HG02970 (cell line): ENCODE results near the gene TRIM27.
"Not testable (repeated sequence)": the region's sequence is repeated elsewhere in the genome, so short reads cannot be mapped to it uniquely, and the experiment has no call there.

ENCODE experiments used
- ATAC-seq: cut with Tn5 transposase; IDR thresholded peaks from one replicate; pipeline ENCODE4 v1.9.1; 2021; ENCODE audit warnings: mild to moderate bottlenecking, moderate library complexity, moderate number of reproducible peaks; ENCODE audit not compliant: unreplicated experiment, low FRiP score

Gene TRIM27

GRCh38 chr6:28943223-28943556 lies 19.4 kb upstream of the TRIM27 start:
- ATAC-seq = no peak

GRCh38 chr6:28941684-28942448 lies 18.1 kb upstream of the TRIM27 start:
- ATAC-seq = no peak

- ATAC-seq = peak; percentile 56
These were observed 17.3 kb upstream of the TRIM27 start for GRCh38 chr6:28940858-28941683.

- peak; percentile 14 for ATAC-seq
These were observed 16.6 kb upstream of the TRIM27 start for GRCh38 chr6:28940294-28940857.

- ATAC-seq = no peak
These were observed 9.3 kb upstream of the TRIM27 start for GRCh38 chr6:28933069-28933468.

GRCh38 chr6:28929887-28930620 lies 6.3 kb upstream of the TRIM27 start:
- no peak for ATAC-seq

GRCh38 chr6:28929339-28929738 lies 5.6 kb upstream of the TRIM27 start:
- not testable (repeated sequence) for ATAC-seq

- ATAC-seq = no peak
These were observed 4.1 kb upstream of the TRIM27 start for GRCh38 chr6:28927846-28928245.

- ATAC-seq = peak; percentile 19
These were observed 916 bp downstream of the TRIM27 start for GRCh38 chr6:28922821-28923317.

- ATAC-seq = no peak
These were observed 1.6 kb downstream of the TRIM27 start for GRCh38 chr6:28922004-28922820.

GRCh38 chr6:28920281-28920680 lies 3.5 kb downstream of the TRIM27 start:
- no peak for ATAC-seq

- ATAC-seq = no peak
These were observed 8.8 kb downstream of the TRIM27 start for GRCh38 chr6:28914941-28915340.

- no peak for ATAC-seq
These were observed 12.7 kb downstream of the TRIM27 start for GRCh38 chr6:28910901-28911690.

GRCh38 chr6:28907394-28907793 lies 16.4 kb downstream of the TRIM27 start:
- no peak for ATAC-seq

GRCh38 chr6:28906669-28907068 lies 17.1 kb downstream of the TRIM27 start:
- ATAC-seq = no peak

- no peak for ATAC-seq
These were observed 20.1 kb downstream of the TRIM27 start for GRCh38 chr6:28903686-28904085.

- ATAC-seq = no peak
These were observed 22.0 kb downstream of the TRIM27 start for GRCh38 chr6:28901831-28902230.

GRCh38 chr6:28900577-28901256 lies 23.1 kb downstream of the TRIM27 start:
- ATAC-seq = no peak

- no peak for ATAC-seq
These were observed 25.1 kb downstream of the TRIM27 start for GRCh38 chr6:28898710-28898965.
